OCI-LY3 (cell line): ENCODE measurements around the gene NPIPB8.
"Not testable (repeated sequence)": the region's sequence is repeated elsewhere in the genome, so short reads cannot be mapped to it uniquely, and the experiment has no call there.

Experiments used
- H2AFZ ChIP-seq: fragments of 200-600, 300-600 bp; shearing (Covaris generic); 2 replicates; pipeline ENCODE4 v1.6.0; 2014; ENCODE audit warnings: antibody characterized with exemption, low read depth, low read length
- H3K27ac ChIP-seq: fragments of 200-600, 300-600 bp; sonication (generic); 2 replicates; pipeline ENCODE4 v1.5.1; 2014; ENCODE audit warnings: mild to moderate bottlenecking, low read length, moderate library complexity, mixed read lengths
- H3K27me3 ChIP-seq: fragments of 200-600, 300-600 bp; sonication (generic); 2 replicates; pipeline ENCODE4 v1.6.1; 2014; ENCODE audit warnings: low read depth, low read length, mixed read lengths
- H3K36me3 ChIP-seq: fragments of 200-600, 300-600 bp; sonication (generic); replicated peaks from 2 replicates; pipeline ENCODE3; 2014; ENCODE audit warnings: low read depth, low read length, mixed read lengths
- H3K4me1 ChIP-seq: fragments of 300-600, 200-600 bp; sonication (generic); 2 replicates; pipeline ENCODE4 v1.6.1; 2014; ENCODE audit warnings: low read length, mixed read lengths
- H3K4me2 ChIP-seq: fragments of 200-600, 300-600 bp; sonication (generic); 2 replicates; pipeline ENCODE4 v1.6.1; 2014; ENCODE audit warnings: low read length, mixed read lengths
- H3K4me3 ChIP-seq: fragments of 300-600, 200-600 bp; sonication (generic); 2 replicates; pipeline ENCODE4 v1.5.1; 2014; ENCODE audit warnings: antibody characterized with exemption, mild to moderate bottlenecking, low read length, moderate library complexity
- H3K79me2 ChIP-seq: fragments of 300-600, 200-600 bp; shearing (Covaris generic); 2 replicates; pipeline ENCODE4 v1.6.1; 2014; ENCODE audit warnings: mild to moderate bottlenecking, low read length, mixed read lengths
- H3K9ac ChIP-seq: fragments of 300-600, 200-600 bp; shearing (Covaris generic); 2 replicates; pipeline ENCODE4 v1.6.0; 2014; ENCODE audit warnings: mild to moderate bottlenecking, low read length, moderate library complexity
- H3K9me3 ChIP-seq: fragments of 200-600, 300-600 bp; shearing (Covaris generic); 2 replicates; pipeline ENCODE4 v1.6.1; 2014; ENCODE audit warnings: low read length, mixed read lengths; ENCODE audit not compliant: insufficient read depth
- H4K20me1 ChIP-seq: fragments of 200-600, 300-600 bp; sonication (generic); 2 replicates; pipeline ENCODE4 v1.6.1; 2016; ENCODE audit warnings: low read length, mixed read lengths; ENCODE audit not compliant: insufficient read depth
- CTCF ChIP-seq: fragments of 200-600, 300-600 bp; sonication (generic); IDR thresholded peaks from 2 replicates; pipeline ENCODE4 v1.5.1; 2014; ENCODE audit warnings: antibody characterized with exemption, low read length, low read depth
- EZH2phosphoT487 ChIP-seq: fragments of 200-600 bp; shearing (Covaris generic); IDR thresholded peaks from 2 replicates; pipeline ENCODE4 v1.6.1; 2018; ENCODE audit warnings: antibody characterized with exemption, mixed run types, low read depth

The NPIPB8 gene

GRCh38 chr16:28596115-28596630 is 41.7 kb upstream of the NPIPB8 start:
- no peak overlapping the region for H3K4me2 ChIP-seq
- no peaks in the 10 kb centered on the region for H3K36me3 ChIP-seq
- H3K9ac ChIP-seq: no peak overlapping the region
- H3K27me3 ChIP-seq: no peaks in the 10 kb centered on the region
- TF ChIP-seq EZH2phosphoT487 (no peak), CTCF (no peak)
- no peak overlapping the region for H2AFZ ChIP-seq
- no peaks in the 10 kb centered on the region for H3K9me3 ChIP-seq
- no peak overlapping the region for H3K27ac ChIP-seq
- no peaks in the 10 kb centered on the region for H4K20me1 ChIP-seq
- no peaks in the 10 kb centered on the region for H3K79me2 ChIP-seq
- H3K4me1 ChIP-seq: no peaks in the 10 kb centered on the region
- no peak overlapping the region for H3K4me3 ChIP-seq

- H3K9ac ChIP-seq: no peak within 1 kb of the TSS
- no peaks in the 10 kb centered on the region for H4K20me1 ChIP-seq
- H3K9me3 ChIP-seq: no peaks in the 10 kb centered on the region
- no peaks in the 10 kb centered on the region for H3K4me1 ChIP-seq
- H3K4me2 ChIP-seq: no peak within 1 kb of the TSS
- TF ChIP-seq EZH2phosphoT487 (no peak), CTCF (no peak)
- no peaks in the 10 kb centered on the region for H3K27me3 ChIP-seq
- H3K79me2 ChIP-seq: no peaks in the 10 kb centered on the region
- H3K27ac ChIP-seq: no peak within 1 kb of the TSS
- no peak within 1 kb of the TSS for H2AFZ ChIP-seq
- no peaks in the 10 kb centered on the region for H3K36me3 ChIP-seq
- no peak within 1 kb of the TSS for H3K4me3 ChIP-seq
These were observed 40.8 kb upstream of the NPIPB8 start, which contains the start of gene SULT1A2 for GRCh38 chr16:28596840-28597691. Gene SULT1A2 (minus strand): TSS chr16:28597050. CDS start chr16:28595930, 1,120 bp downstream.

GRCh38 chr16:28597692-28598261 is 40.1 kb upstream of the NPIPB8 start:
- no peak overlapping the region for H3K4me2 ChIP-seq
- no peak overlapping the region for H3K27ac ChIP-seq
- no peaks in the 10 kb centered on the region for H3K79me2 ChIP-seq
- no peak overlapping the region for H3K4me3 ChIP-seq
- H3K27me3 ChIP-seq: no peaks in the 10 kb centered on the region
- no peaks in the 10 kb centered on the region for H3K9me3 ChIP-seq
- TF ChIP-seq CTCF (no peak), EZH2phosphoT487 (no peak)
- no peaks in the 10 kb centered on the region for H3K36me3 ChIP-seq
- H3K9ac ChIP-seq: no peak overlapping the region
- H2AFZ ChIP-seq: no peak overlapping the region
- no peaks in the 10 kb centered on the region for H4K20me1 ChIP-seq
- H3K4me1 ChIP-seq: no peaks in the 10 kb centered on the region

GRCh38 chr16:28599377-28600285 is 38.2 kb upstream of the NPIPB8 start:
- not testable (repeated sequence) for H4K20me1 ChIP-seq, H2AFZ ChIP-seq, H3K9ac ChIP-seq, H3K9me3 ChIP-seq, H3K4me2 ChIP-seq, H3K27ac ChIP-seq, H3K4me1 ChIP-seq, H3K36me3 ChIP-seq, H3K4me3 ChIP-seq, H3K27me3 ChIP-seq, H3K79me2 ChIP-seq

- not testable (repeated sequence) for H3K4me3 ChIP-seq, H3K36me3 ChIP-seq, H3K4me2 ChIP-seq, H3K4me1 ChIP-seq, H3K27ac ChIP-seq, H3K27me3 ChIP-seq, H2AFZ ChIP-seq, H3K79me2 ChIP-seq, H3K9ac ChIP-seq, H3K9me3 ChIP-seq, H4K20me1 ChIP-seq
These were observed 36.9 kb upstream of the NPIPB8 start for GRCh38 chr16:28600965-28601364.

- not testable (repeated sequence) for H3K27ac ChIP-seq, H3K79me2 ChIP-seq, H3K4me3 ChIP-seq, H3K9ac ChIP-seq, H2AFZ ChIP-seq, H3K36me3 ChIP-seq, H3K9me3 ChIP-seq, H3K27me3 ChIP-seq, H3K4me2 ChIP-seq, H4K20me1 ChIP-seq, H3K4me1 ChIP-seq
These were observed 36.3 kb upstream of the NPIPB8 start for GRCh38 chr16:28601589-28601988.
